ENCODE measurements around the gene NEO1.
"Not testable (repeated sequence)": the region's sequence is repeated elsewhere in the genome, so short reads cannot be mapped to it uniquely, and the experiment has no call there.

Gene NEO1

GRCh38 chr15:73141216-73141900 lies 89.1 kb downstream of the NEO1 start:
- no peak for DNase-seq (ENCODE audit: low read depth in 2 of 2)

DNA sequence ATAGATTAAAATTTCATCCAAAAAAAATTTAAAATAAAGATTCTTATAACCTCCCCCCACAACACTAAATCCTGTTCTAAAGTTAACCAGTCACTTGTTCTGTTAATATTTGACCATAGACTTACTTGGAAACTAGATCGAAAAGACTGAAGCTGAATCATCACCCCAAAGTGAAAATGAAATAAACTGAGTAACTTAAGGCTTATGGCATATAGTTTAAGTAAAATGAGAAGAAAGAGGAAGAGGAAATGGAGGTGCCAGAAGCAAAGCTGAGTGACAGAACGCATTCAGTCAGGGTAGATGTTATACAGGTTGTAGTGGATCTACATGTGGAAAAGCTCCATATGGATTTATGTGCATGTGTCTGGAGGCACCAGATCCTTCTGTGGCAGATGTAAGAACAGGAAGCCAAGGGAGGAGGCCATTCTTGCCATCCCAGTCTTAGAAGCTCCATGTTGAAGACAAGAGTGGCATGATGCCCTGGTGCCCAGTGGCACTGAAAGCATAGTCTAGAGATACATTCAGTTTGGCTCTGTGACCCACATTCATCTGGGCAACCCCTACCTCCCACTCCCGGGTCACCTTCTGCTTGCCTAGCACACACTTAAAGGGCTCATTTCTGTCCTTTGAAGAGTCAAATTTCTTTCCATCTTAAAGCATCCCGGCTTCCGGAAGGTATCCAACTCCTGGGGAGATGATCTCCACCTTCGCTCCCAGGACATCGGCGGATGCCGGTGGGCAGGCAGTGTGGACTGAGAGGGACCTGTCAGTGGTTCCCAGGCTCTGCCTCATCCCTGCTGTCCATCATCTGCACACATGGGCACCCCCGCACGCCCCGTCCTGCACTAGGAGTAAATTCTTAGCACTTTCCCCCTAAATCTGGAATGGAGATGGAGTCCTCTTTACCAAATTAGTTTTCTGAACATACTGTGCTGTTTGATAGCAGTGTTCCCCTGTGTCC lies 90.8 kb downstream of the NEO1 start:
- no peak for DNase-seq (ENCODE audit: low read depth in 2 of 2)

DNA sequence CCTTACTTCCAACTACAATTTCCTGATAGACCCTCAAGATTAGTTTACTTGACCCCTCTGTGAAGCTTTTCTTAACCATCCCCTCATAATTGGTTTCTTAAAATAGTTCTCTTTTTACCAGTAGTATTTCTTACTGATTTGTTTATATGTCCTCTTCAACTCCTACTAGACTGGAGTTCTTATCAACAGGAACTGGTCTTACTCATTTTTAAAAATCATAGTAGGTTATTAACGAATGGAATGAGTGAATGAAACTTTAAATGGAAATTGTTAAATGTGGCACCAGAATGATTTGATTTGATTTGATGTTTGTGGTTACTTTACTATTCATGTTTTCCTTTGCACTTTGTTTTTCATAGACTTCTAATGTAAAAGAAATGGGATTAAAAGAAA lies 91.5 kb downstream of the NEO1 start:
- DNase-seq (ENCODE audit: low read depth in 2 of 2) = no peak

DNA sequence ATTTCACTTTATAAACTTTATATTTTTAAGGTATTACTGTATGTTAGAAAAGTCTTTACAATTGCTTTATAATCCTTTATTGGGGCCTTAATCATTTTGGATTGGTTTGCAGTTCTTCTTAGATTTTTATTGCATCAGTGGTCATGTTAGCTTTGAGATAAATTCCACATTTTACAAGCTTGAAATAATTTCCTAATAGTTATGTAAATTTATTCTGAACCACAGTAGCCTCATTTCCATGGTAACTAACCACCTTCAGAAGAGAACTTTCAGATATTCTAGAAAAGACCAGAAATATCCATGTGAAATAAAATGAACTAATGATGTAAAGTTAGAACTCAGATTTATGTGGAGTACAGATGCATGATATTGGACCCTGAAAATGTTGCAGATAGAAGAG lies 94.2 kb downstream of the NEO1 start:
- DNase-seq (ENCODE audit: low read depth in 2 of 2) = no peak

DNA sequence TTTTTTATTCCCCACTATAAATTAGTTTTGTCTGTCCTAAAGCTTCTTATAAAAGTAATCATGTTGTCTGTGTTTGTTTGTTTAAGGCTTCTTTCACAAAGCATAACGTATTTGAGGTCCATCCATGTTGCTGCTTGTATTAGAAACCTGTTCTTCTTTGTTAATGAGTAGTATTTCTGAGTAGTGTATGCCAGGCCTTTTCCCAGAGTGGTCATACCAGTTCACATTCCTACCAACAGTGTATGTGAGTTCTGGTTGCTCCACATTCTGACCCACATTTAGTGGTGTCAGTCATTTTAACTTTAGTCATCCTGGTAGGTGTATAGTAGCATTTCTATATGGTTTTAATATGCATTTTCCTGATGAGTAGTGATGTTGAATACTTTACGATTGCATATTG lies 98.6 kb downstream of the NEO1 start:
- no peak for DNase-seq (ENCODE audit: low read depth in 2 of 2)

DNA sequence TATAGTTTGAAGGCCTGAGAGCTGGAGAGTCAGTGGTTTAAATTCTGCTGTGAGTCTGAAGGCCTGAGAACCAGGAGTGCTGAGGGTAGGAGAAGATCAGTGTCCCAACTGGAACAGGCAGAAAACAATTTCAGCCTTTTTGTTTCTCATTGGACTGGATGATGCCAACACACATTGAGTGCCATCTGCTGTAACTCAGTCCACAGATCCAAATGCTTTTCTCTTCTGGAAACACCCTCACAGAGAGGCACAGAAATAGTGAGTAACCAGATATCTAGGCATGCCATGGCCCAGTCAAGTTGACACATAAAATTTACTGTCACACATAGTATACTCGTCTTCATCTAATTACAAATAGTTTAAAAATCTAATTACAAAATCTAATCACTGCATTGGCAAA lies 100.8 kb downstream of the NEO1 start:
- DNase-seq (ENCODE audit: low read depth in 2 of 2) = no peak

- DNase-seq (ENCODE audit: low read depth in 2 of 2) = no peak
Observed at GRCh38 chr15:73153447-73153846, 101.2 kb downstream of the NEO1 start.

DNA sequence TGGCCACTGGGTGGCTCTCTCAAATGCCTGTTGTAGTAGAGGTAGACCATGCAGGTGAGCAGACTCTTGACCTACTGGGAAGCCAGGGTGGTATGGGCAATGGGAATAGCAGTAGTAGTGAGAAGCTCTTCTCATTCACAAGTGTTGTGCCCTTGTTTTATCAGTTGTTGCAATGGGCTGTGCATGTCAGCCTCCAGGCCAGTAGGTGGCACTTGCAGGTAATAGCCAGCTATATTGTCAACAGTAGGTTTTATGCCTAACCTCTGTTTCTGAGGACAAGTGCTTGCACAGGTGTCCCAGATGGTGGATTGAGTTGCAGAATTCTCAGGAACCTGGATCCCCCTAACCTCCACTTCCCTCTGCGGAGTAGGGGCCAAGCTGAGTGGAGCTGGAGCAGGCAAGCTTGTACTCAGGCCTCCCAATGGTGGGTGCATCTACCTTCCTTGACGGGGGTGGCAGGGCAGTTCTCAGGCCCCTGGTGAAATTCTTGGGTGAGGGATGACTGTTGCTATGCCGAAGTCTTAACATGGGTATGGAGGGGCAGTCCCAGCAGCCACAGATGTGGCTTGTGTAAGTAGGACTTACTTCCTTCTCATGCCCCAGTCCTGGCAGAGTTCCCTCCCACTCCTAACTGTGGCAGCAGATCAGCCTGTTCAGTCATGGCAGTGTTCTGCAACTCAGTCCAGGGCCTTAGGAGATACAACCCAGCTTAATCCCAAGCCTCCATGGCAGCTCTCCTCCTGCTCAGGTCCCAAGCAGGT lies 104.3 kb downstream of the NEO1 start:
- DNase-seq (ENCODE audit: low read depth in 2 of 2) = no peak

DNA sequence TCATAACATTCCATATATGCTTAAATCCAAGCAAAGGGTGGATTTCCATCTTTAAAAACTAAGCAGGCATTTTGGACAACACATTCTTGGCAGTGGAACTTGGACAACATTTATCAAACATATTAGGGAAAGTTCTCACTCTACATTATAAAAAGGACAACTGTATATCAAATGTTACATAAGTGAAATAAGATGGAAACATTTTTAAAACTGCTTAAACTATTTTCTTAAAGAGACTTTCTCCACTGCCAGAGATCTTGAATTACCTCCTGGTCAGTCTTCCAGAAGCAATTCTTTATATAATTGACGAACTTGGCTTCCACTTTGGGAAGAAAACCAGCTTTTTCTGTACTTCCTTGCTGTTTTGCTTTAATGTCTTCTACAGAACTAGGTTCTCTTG lies 109.3 kb downstream of the NEO1 start:
- DNase-seq (ENCODE audit: low read depth in 2 of 2) = no peak

- DNase-seq (ENCODE audit: low read depth in 2 of 2) = no peak
Observed at GRCh38 chr15:73165435-73165834, 113.2 kb downstream of the NEO1 start.

GRCh38 chr15:73165844-73166243 lies 113.6 kb downstream of the NEO1 start:
- no peak for DNase-seq (ENCODE audit: low read depth in 2 of 2)

DNA sequence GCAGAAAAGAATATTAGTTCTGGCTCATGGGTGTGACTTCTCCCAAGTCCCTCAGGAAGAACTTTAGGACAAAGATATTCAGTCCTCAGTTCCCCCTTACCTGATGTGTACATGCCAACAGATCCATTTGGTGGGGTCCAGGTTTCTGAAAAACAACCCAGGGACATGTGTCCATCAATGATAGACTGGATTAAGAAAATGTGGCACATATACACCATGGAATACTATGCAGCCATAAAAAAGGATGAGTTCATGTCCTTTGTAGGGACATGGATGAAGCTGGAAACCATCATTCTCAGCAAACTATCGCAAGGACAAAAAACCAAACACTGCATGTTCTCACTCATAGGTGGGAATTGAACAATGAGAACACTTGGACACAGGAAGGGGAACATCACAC lies 114.4 kb downstream of the NEO1 start:
- DNase-seq (ENCODE audit: low read depth in 2 of 2) = not testable (repeated sequence)

GRCh38 chr15:73168487-73168886 lies 116.2 kb downstream of the NEO1 start:
- no peak for DNase-seq (ENCODE audit: low read depth in 2 of 2)

GRCh38 chr15:73171711-73172110 lies 119.4 kb downstream of the NEO1 start:
- DNase-seq (ENCODE audit: low read depth in 2 of 2) = no peak

DNA sequence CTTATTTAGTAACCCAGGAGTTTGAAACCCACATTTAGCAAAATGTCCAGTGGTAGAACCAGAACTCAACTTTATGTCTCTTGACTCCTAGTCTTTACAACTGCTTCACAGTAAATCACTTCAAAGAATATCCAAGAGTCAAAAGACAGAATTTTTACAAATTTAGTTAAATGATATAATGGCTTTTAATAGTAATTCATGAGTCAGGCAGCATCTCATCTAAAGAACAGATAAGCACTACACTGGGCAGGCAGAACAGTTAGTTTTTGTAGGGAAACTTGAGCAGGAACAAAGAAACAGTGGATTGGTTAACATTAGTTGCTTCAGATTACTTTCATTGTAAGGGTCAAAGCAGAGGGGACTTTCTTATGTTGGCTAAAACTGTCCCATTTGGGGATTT lies 120.2 kb downstream of the NEO1 start:
- no peak for DNase-seq (ENCODE audit: low read depth in 2 of 2)

DNA sequence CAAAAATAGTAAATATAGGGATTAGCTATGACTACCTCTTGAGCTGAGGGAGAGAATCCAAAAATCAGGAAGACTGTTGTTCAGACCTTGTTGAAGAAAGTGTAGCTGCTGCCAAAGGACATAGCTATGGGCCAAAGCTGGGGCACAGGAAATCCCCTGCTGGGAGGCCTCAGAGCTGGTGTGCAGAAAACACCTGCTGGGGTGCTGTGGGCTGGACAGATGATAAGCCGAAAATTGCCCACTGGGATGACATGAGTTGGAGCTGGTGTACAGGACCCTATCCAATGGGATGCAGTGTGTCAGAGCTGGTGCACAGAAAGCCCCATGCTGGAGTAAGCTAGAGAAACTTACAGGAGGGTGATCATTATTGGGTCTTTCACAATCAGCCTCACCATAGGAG lies 121.9 kb downstream of the NEO1 start:
- no peak for DNase-seq (ENCODE audit: low read depth in 2 of 2)

DNA sequence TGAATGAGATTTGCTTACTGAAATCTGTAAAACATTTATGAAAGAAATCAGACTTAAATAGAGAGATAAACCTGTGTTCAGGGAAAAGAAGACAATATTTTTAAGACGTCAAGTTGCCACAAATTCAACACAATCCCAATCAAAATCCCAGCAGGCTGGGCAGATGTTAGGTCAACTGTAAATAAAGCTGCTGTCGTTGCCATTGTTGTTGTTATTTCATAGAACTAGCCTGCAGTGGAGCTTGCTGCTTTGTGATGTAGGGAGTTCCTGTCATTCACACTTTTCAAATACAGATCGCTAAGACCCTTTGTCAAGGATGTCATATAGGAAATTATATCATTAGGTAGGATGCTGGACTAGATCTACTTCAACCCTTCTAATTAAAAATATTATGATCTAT lies 123.1 kb downstream of the NEO1 start:
- DNase-seq (ENCODE audit: low read depth in 2 of 2) = no peak

DNA sequence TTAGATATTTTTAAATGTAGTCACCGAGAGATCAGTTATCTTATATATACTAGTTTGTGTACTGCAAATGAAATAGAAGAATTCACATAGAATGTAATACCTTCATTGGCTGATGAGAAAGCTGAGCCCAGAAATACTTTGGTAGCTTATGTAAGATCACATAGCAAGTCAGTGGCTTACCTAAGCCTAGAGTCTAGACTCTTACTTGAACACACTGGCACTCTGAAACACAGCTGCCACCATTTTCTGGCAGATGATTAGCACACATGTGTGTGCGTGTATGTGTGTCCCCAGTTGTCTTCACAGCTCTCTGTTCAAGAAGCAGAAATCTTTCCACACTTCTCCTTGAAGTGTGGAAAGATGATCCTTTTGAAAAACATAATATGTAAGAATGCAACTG lies 124.3 kb downstream of the NEO1 start:
- no peak for DNase-seq (ENCODE audit: low read depth in 2 of 2)

GRCh38 chr15:73183071-73183470 lies 130.8 kb downstream of the NEO1 start:
- no peak for DNase-seq (ENCODE audit: low read depth in 2 of 2)

DNA sequence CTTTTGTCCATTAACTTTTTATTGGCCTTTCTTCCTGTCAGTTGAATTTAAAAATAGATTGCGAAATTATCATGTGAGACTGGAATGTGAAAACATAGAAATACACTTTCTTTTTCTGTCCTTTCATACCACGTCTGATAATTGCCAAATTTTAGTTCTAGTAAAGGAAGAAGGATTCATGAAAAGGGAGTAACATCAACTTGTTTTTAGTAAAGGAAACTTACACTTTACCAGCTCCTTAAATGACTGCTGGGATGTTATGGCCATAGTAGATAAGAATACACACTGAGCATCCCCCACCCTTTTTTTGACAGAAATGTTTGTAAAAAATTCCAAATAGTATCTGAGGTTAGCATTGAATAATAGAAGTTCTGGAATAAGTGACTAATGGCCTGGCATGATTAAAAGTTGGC lies 137.9 kb downstream of the NEO1 start:
- DNase-seq (ENCODE audit: low read depth in 2 of 2) = no peak

DNA sequence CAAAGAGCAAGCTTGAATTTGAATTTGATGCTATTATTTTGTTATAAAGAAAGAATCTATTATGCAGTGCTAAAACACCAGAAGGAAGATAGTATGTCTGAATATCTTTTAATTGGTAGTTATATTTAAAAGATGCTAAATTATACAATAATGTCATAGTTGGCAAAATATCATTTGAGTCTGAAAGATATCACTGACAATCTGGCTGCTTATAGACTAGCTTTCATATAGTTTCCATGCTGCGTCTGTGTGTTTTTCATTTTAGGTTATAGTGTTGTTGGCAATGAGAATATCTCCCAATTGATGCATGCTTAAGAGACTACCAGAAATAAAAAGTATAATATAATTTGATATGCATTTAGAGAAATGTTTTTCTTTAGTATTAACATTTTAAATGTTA lies 142.9 kb downstream of the NEO1 start:
- no peak for DNase-seq (ENCODE audit: low read depth in 2 of 2)

DNA sequence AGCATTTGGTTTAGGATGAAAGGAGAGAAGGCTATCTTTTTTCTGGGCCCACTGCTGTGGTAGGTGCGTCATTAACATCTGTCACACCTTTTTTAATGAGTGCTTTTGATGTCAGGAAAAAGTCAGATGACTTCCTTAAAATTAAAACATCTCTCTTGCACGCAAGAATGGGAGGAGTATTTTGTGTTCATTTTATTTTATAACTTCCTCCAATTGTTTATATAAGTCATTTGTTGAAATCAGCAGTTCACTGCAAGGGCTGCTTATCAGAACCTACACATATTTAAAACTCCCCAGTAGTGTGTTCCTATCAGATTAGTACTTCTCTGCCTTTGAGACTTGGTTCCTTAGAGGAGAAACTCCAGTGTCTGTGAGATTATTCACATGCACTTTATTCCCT lies 143.8 kb downstream of the NEO1 start:
- DNase-seq (ENCODE audit: low read depth in 2 of 2) = no peak

DNA sequence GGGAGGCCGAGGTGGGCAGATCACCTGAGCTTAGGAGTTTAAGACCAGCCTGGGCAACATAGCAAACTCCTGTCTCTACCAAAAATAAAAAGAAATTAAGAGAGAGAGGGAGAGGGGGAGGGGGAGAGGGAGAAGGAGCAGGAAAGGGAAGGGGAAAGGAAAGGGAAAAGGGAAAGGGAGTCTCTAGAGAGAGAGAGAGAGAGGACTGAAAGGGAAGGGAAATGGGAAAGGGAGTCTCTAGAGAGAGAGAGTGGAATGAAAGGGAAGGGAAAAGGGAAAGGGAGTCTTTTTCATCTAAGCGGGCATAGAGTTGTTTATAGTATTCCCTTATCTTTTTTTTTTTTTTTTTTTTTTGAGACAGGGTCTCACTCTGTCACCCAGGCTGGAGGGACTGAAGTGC lies 148.1 kb downstream of the NEO1 start:
- DNase-seq (ENCODE audit: low read depth in 2 of 2) = no peak
